ENCODE data around the gene CARHSP1.
"Not testable (repeated sequence)": the region's sequence is repeated elsewhere in the genome, so short reads cannot be mapped to it uniquely, and the experiment has no call there.

The CARHSP1 gene

DNA sequence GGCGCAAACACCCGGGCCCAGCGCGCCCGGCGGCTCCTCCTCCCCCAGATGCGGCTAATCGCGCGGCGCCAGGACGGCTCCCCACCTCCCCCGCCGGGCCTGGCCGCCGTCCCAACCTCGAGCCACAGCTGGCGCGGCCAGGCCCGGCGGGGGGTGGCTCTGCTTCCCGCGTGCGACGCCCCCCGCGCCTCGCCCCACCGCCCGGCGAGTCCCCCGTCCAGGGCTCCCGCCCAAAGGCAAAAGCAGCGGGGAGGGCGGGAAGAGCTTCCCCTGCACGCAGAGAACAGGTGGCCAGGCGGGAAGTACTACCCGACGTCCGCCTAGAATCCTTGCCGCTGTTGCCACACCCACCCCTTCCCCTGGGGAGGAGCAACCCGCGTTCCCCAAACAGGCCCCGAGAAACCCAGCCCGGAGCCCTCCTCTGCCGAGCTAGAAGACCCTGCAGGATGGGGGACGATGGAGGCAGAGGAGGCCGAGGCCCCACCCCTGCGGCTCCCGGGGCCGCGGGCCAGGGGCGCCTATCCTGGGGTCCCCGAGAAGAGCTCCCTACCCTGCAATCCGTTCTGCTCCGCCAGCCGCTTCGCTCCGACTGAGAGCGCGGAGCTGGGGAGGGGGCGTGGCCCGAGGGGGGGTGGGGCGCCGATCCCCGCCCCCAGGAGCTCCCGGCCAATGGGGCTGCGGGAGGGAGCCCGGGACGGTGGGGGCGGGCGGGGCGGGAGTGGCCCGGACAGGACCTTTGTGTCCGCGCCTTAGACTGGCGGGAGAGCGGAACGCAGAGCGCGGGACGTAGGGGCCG lies at the start of gene CARHSP1:
TSS of gene CARHSP1 (minus strand) at position 591 of the 796 bp plus-strand sequence. CDS start 9,678 bp downstream, outside the sequence.
- DNase-seq (ENCODE audit: low read depth, low spot score), result no peak

DNA sequence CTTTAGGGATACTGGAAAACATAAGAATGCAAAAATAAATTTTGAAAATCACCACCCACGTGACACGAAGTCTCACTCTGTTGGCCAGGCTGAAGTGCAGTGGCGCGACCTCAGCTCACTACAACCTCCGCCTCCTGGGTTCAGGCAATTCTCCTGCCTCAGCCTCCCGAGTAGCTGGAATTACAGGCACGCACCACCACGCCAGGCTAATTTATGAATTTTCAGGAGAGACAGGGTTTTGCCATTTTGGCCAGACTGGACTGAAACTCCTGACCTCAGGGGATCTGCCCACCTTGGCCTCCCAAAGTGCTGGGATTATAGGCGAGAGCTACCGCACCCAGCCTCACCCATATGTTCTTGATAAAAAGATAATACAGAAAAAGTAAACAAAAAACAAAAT lies 48.5 kb upstream of the CARHSP1 start:
- not testable (repeated sequence) for DNase-seq (ENCODE audit: low read depth, low spot score)

DNA sequence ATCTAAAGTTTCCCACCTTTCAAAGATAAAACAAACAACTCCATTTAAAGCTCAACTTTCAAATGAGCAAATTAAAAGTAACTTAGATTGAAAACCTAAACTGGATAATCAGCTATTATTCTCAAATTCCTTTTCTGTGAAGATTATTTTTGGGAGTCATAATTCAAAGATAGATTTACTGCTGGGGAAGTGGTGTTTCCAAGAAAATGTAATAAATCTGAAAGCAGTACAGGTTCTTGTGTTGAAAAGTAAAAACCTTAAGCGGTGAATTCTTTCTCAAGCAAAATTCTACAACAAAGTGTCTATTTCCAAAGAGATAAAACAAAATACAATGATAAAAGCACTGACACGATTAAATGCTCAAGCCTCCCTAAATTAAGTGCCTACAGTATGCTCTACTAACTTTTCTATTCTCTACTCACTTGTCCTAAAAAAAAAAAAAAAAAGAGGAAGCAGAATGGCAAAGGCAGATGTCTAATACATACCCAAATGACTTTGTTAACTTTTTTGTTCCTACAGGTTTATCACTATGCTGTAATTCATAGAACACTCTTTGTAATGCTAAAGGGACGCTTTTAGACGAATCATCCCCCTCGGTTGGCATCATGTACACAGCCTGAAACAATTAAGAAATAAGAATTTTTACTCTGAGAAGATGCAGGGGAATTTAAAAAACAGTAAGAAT lies 47.9 kb upstream of the CARHSP1 start:
- DNase-seq (ENCODE audit: low read depth, low spot score), result no peak

DNA sequence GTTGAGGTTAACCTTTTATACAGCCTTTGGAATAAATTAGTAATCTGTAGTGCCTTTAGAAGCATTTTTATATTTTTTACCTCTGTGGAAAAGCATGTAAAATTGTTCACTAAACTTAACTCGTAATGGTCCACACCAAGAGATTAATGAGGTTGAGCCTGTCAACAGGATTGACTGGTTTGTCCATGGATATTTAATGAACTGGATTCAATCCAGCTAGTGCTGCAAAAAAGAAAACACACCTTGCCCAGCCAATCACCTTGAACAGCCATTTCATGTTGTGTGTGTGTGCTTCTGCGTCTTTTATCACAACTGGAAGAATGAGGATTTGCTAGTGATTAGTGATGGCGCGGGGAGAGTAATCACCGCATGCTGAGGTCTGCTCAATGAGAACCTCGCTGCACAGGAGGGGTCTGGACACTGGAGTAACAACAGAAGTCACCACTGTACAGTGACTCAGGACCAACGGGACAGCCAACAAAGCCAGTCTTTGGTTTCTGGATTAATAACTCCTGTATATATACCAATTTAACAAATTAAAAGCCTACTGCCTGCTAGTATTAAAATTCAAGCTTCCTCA lies 47.0 kb upstream of the CARHSP1 start:
- no peak for DNase-seq (ENCODE audit: low read depth, low spot score)

DNA sequence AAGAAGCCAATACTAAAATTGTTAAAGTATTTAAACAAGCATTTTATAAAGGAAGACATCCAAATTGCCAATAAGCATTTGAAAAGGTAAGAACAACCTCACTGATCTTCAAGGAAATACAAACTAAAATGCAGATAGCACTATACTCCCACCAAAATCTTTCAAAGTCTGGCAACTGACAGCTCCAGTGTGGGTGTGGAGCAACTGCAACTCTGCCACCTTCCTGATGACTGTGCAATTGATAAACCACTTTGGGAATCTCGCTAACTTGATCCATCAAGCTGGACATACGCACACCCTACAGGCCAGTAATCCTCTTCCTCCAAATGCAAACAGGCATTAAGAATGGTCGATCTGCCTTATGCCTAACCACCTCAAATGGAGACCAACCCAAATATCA lies 45.3 kb upstream of the CARHSP1 start:
- DNase-seq (ENCODE audit: low read depth, low spot score), result no peak

DNA sequence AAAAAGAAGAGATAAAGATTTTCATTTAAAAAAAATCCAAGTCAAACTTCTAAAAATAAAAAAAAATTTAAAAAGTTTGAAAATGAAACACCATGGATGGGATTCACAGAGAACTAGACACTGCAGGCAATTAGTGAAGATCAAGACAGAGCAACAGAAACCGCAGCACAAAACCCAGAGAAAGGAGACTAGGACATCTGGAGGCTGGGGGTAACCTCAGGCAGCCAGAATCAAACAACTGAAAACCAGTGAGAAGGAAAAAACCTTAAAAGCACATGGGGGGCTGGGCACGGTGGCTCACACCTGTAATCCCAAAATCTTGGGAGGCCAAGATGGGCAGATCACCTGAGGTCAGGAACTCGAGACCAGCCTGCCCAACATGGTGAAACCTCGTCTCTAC lies 44.0 kb upstream of the CARHSP1 start:
- no peak for DNase-seq (ENCODE audit: low read depth, low spot score)

DNA sequence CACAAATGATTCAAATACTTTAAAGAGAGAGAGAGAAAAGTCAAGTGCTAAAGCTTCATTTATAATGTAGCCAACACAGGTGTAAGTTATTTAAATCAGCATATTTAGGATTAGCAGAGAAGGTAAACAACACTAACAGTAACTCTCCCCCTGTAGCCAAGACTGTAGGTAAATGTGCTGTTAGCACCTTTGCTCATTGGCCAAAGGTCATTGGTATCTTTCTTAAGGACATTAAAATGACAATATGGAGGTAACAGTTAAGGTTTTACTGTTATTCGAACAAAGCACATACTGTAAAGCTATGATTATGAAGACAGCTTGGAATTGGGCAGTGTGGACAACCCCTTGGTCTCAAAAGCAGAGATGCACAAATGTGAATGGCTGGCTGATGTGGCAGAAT lies 42.0 kb upstream of the CARHSP1 start:
- no peak for DNase-seq (ENCODE audit: low read depth, low spot score)

DNA sequence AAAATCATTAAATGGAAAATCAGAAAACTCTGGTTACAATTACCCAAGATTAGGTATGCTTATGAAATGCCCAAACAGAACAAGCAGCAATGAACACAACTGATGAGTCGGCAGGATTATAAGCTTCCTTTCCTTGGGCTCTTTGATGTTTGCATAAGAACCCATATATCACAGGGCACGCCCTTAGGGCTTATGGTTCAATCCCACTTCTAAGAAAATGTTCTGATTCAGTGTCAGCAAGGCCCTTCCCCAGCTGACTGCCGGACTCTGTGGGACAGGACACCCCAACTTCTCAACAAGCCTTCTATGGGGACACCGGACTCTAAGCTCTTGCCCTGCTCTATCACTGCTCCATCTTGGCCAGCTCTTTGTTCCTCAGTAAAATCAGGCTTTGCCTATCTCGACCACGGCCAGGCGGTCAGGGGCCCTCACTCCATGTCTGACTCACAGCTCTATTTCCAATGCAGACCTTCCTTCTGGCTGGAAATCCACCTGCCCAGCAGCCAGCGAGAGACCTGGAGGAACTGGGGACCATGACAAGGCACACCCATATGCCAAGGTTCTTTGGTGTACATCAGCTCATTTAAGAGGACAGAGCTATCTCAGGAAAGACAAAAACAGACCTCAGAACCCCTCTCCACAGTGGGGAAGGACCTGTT lies 40.1 kb upstream of the CARHSP1 start:
- no peak for DNase-seq (ENCODE audit: low read depth, low spot score)

DNA sequence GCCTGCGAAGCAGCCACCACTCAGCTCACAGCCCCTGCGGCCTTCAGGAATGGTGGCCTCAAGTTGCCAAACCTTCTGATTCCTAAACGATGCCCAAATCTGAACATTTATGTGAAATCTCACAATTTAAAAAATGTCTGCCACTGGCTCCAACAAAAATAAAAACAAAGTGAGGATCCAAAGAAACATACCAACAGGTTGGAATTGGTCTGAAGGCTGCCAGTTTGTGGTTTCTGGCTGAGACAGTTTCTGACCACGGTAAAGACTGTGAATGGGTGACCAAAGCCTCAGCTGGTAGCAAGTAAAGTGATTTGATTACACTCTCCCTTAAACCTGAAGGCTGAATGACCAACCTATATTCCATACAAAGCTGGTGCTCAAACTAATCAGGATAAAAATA lies 38.3 kb upstream of the CARHSP1 start:
- DNase-seq (ENCODE audit: low read depth, low spot score), result no peak

DNA sequence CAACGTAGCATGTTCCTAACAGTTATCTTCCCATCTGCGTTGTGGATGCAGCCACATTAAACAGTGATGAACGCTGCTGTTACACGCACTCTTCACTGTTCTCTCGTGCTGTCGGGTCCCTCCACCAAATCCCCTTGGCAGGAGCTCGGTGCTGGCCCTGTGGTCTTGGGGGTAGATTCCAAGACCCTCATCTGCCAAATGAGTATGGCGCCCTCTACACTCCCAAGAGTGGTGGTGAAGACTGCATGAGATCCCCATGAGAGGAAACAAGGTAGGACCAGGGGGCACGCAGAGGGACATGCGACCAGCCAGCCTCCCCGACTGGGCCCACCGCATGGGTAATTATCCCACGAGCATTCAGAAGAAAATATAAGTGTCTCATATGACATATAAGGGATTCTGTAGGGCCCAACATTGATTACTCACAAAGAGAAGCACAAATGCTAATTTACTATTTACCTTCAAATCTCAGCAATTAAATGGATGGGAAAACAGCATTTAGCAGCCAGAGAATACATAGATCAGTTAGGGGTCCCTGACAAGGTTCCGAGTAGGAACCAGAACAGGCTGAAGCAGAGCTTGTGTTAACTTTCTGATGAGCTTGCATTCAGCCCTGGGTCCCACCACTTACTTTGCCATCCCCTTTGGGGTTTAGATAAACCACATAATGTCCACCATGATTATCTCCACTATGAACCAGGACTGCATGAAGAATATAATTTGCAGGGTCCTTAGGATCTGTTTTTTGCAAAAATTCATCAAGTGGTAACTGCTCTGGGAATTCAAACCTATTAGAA lies 37.2 kb upstream of the CARHSP1 start:
- DNase-seq (ENCODE audit: low read depth, low spot score), result no peak

DNA sequence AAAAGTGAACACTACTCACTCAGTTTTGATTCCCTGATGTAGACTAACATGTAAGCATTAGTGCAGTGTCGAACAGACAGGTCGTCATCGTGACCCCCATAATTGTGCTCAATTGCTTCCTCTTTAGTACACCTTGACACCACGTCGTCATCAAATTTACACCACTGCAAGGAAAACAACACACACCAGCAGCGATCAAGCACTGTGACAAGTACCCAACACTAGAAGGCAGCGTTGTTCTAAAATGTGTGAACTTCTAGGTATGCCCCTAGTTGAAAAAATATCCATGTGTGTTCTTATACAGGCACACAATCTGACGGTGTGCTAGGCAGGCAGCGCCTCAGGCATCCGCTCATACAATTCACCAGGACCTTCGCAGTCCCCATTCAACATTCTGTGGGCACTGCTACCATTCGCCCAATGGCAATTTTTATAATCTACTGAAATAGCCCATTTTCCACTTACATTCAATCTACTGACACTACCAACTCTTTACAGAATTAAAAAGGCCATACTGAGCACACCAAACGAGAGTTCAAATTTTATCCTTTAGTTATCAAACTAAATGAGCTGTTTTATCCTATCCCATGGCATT lies 36.5 kb upstream of the CARHSP1 start:
- no peak for DNase-seq (ENCODE audit: low read depth, low spot score)

DNA sequence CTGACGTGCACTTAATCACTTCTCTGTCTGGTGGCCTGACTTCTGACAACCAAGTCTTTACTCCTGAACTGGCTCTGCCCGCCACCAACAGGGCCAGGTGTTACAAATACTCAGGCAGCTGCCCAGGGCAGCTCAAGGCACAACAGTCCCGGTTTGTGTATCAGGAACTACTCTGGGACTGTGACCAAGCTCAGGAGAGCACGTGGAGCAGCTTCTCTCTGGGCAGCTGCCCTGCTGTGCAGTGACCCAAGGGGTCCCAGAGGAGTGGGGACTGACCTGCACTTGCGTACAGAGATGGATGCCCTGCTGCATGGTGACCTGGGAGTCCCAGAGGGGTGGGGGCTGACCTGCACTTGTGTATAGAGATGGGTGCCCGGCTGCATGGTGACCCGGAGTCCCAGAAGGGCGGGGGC lies 35.2 kb upstream of the CARHSP1 start:
- no peak for DNase-seq (ENCODE audit: low read depth, low spot score)

DNA sequence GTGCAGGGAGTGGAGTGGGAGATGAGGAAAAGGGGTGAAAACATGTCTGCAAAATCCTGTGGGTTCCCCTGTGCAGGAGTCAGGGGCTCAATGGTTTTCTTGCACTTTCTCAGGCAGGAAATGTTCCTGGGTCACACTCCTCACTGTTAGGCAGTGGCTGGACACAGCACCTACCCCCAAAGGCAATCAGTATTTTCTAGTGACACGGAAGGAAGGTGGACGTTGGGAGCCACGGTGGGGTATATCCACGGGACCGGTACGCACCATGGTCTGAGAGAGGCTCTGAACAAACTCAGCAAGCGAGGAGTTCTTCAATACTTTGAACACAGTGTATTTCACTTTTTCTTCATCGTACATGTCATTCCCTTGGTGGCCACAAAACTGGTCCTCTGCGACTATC lies 34.2 kb upstream of the CARHSP1 start:
- DNase-seq (ENCODE audit: low read depth, low spot score), result no peak

DNA sequence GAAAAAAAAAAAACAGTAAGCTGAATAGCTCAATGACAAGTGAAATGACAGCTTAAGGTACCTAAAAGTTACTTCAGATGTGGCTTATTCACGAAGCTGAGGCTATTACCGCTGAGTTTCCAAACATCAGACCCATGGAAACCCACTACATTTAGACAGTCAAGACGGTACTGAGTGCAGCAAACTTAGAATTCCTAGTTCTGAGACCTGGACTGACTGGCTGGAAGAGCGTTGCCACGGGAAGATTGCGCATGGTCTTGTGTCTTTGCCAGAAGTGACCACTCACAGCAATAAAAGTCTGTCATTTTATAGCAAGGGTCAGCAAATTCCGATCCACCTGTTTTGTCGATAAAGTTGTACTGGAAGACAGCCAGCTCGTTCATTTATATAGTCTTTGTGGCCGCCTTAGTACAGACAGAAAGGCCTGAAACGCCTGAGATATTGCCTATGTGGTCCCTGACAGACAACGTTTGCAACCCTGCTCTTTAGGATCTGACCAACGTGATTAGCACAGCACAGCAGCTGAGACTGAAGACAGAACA lies 32.6 kb upstream of the CARHSP1 start:
- DNase-seq (ENCODE audit: low read depth, low spot score), result no peak

DNA sequence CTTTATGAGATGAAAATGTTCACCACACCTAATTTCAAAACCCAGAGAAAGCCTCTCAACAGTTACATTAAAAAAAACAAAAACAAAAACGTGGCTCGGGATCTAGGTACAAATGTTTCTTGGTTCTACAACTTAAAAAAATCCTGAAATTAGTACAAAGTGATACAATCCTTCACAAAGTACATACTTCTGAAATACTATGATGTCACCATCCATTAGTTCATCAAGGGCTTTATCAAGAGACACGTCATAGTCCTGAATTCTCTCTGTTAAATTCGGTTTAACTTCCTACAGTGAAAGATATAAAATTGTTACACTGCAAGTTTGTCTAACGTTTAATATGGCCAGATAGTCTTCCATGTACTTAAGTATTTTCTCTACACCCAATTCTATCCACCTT lies 31.5 kb upstream of the CARHSP1 start:
- no peak for DNase-seq (ENCODE audit: low read depth, low spot score)

DNA sequence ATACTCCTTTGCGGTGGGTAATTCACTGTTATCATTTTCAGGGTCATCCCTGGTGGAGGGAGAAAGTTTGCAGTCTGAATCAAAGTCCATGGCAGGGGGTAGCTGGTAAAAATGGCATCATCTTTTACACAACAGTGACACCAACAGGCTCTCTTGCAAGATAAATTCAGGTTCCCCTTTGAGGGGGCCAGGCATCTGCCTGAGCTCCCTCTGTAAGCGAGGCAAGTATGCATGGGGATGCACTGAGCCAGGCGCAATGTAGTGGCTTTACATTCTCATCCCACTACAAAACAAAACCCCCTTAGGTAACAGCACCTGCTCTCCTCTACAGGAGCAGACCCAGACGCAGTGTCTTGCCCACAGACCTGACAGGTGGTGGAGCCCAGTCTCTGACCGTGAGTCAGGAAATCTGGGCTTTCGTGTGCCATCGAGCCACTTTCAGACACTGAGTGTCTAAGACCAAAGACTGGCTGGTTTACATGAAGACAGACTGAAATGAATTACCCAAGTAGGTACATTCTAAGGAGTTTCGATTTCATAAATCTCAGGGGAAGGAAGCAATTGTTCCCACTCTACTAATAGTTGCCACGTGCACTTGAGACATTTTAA lies 31.0 kb upstream of the CARHSP1 start:
- no peak for DNase-seq (ENCODE audit: low read depth, low spot score)

DNA sequence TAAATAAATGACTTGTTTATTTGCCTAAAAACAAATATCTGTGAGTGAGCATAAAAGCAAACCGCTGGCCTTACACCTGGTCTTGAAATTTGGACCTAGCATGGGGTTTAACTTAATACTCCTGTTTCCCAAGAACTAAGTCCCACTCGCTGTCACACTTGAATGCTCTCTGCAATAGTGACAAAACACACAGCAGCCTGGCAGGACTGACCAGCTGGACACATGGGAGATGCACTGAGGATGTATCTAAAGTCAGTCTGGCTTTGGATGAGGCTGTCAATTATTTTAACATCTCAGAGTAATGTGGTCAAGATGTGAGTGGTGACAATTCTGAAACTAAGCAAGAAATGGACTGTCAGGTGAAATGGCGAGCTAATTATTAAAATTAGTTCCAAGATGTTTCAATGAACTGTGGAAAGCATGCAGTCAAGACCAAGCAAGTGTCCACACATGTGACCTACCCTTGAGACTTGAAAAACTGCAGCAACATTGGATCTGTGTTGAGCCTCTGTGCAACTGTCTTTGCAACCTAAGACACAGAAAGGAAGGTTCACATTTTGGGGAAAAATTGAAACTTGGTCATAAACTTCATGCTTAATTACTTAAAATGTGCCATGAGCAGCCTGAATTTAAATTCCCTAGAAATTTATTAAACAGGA lies 30.0 kb upstream of the CARHSP1 start:
- DNase-seq (ENCODE audit: low read depth, low spot score), result no peak

DNA sequence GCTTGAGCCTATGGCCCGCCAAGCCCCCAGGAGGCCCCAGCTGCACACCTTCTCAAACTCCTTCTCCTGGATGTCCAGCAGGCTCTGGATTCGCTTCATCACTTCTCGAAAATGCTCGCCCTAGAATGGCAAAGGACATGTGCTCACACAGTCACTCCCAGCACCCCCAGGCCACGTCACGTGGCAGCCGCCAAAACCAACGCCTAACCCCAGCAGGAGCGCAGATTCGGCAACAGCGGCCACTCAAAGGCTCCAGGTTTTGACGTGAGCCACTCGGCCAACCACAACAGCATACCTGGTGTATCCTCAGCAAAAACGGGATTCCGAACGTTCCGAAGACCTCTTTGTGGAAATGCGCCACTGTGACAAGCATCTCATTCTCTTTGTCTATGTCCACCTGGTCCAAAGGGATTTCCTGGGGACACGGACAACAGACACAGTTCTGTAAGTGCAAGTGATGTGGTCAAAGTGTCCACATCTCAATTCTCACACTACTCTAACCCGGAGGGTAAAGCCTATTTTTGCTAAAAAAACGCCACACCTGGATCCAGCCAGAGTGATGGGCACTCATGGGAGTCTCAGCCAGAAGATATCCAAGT lies 26.0 kb upstream of the CARHSP1 start:
- DNase-seq (ENCODE audit: low read depth, low spot score), result no peak

DNA sequence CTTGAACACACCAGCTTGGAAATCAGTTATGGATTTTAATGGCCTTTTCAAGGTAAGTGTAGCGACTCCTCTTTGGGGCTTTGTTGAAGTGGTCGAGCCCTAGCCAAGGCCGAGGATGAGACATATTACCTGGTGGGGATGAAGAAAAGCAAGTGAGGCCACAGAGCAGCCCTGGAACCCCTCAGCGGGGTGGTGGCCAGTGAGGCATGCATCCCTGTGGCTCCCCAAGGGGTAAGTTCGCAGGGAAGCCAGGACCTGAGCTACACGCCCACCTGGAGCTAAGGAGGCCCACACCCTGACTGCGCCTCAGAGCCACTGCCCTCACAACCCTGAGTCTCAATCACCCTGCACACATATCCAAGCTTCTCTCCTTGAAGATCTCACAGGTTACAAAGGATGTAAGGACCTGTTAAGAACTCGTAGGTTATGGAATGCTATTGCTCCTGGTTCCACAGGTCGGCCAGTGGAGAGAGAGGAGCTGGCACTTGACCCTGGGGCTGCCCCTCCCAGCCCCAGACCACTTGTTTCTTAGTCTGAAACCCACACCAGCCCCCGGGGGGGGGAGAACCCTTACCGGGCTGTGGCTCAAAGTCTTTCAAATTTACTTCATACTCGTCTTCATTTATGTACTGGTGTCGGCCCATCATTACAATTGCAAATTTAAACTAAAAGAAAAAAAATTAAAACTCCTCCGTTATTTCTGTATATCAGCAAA lies 25.3 kb upstream of the CARHSP1 start:
- no peak for DNase-seq (ENCODE audit: low read depth, low spot score)

Measured in iPS DF 19.7 (cell line).